Measurements from ENCODE around the gene MYL6. TPM values are rescaled to one million over a fixed set of nuclear protein-coding genes. Genes with fewer than 3 reads are reported as not detected.
A peak's percentile ranks its signal among the peaks of the same experiment; 100 is the strongest.

The MYL6 gene
- total and polyA plus RNA-seq, 9 of the 15 experiments (the other 6 are each of a cell fraction or from before 2014, with no cell fraction given), result 557 to 1,664 (median 958) TPM

DNA sequence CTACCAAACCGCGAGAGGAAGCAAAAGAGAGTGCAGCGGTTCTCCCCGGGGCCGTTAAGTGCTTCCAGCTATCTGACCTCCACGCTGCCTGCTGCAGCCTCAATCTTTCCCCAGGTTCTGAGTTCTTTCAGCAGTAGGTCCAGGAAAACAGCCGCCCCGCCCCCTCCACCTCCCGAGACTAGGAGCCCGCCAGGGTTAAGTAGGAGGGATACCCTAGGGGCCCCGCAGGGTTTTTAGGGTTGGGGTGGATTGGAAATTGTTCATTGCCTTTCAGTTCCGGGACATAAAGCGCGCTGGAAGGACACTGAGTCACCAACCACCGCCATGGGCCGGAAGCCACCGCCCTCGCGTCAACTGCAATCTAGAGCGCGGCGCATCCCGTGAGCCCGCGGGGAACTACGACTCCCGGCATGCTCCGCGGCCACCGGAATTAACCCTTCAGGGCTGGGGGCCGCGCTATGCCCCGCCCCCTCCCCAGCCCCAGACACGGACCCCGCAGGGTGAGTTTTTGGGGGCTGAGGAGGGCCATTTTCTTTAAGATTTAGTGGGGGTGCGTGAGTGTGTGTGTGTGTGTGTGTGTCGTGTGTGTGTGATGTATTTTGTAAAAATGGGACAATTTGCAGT lies 5.9 kb upstream of the MYL6 start, which contains the start of gene MYL6B (continued):
- no peak for TF ChIP-seq SNAPC5 (CRISPR knock-in tag; IDR thresholded peaks at IDR 0.05)
- peak; percentile 47 to 94 (median 88) for TF ChIP-seq YY1 (IDR thresholded peaks at IDR 0.05; ENCODE audit: borderline replicate concordance in 1 of 3, control insufficient read depth in 1 of 3, extremely low read depth in 1 of 3, insufficient read depth in 3 of 3, insufficient read length in 1 of 3, insufficient replicate concordance in 2 of 3, low read depth in 1 of 3, low read length in 2 of 3)
- peak; percentile 12 to 43 for TF ChIP-seq E2F6 (IDR thresholded peaks at IDR 0.05; ENCODE audit: borderline replicate concordance in 1 of 2, extremely low read depth in 1 of 2, insufficient read depth in 1 of 2, insufficient read length in 1 of 2, low read depth in 1 of 2, low read length in 1 of 2, poor library complexity in 1 of 2, severe bottlenecking in 1 of 2)
- TF ChIP-seq ILK (tag; IDR thresholded peaks at IDR 0.05; ENCODE audit: borderline replicate concordance, low read depth), result no peak
- TF ChIP-seq RCOR1 (IDR thresholded peaks at IDR 0.05; ENCODE audit: borderline replicate concordance in 1 of 2, low read depth in 2 of 2, low read length in 2 of 2), result no peak
- peak; percentile 88 for TF ChIP-seq MYC (IDR thresholded peaks at IDR 0.05; ENCODE audit: low read depth, low read length)
- no peak for TF ChIP-seq MYC (CRISPR knock-in tag; IDR thresholded peaks at IDR 0.05; ENCODE audit: borderline replicate concordance, low read depth)
- TF ChIP-seq ADNP (tag; IDR thresholded peaks at IDR 0.05), result no peak
- peak in 1 of 2 experiments; percentile 80; a peak in 2 of 4 replicates for TF ChIP-seq ZNF639 (CRISPR knock-in tag; conservative IDR thresholded peaks at IDR 0.05 in 1 of 2, IDR thresholded peaks at IDR 0.05 in 1 of 2)
- no peak for TF ChIP-seq KLF10 (CRISPR knock-in tag; IDR thresholded peaks at IDR 0.05)
- TF ChIP-seq, protein P1, sequence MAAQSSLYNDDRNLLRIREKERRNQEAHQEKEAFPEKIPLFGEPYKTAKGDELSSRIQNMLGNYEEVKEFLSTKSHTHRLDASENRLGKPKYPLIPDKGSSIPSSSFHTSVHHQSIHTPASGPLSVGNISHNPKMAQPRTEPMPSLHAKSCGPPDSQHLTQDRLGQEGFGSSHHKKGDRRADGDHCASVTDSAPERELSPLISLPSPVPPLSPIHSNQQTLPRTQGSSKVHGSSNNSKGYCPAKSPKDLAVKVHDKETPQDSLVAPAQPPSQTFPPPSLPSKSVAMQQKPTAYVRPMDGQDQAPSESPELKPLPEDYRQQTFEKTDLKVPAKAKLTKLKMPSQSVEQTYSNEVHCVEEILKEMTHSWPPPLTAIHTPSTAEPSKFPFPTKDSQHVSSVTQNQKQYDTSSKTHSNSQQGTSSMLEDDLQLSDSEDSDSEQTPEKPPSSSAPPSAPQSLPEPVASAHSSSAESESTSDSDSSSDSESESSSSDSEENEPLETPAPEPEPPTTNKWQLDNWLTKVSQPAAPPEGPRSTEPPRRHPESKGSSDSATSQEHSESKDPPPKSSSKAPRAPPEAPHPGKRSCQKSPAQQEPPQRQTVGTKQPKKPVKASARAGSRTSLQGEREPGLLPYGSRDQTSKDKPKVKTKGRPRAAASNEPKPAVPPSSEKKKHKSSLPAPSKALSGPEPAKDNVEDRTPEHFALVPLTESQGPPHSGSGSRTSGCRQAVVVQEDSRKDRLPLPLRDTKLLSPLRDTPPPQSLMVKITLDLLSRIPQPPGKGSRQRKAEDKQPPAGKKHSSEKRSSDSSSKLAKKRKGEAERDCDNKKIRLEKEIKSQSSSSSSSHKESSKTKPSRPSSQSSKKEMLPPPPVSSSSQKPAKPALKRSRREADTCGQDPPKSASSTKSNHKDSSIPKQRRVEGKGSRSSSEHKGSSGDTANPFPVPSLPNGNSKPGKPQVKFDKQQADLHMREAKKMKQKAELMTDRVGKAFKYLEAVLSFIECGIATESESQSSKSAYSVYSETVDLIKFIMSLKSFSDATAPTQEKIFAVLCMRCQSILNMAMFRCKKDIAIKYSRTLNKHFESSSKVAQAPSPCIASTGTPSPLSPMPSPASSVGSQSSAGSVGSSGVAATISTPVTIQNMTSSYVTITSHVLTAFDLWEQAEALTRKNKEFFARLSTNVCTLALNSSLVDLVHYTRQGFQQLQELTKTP (IDR thresholded peaks at IDR 0.05; ENCODE audit: low read depth in 1 of 2, partially characterized antibody in 2 of 2), result peak in 1 of 2 experiments; percentile 93
- TF ChIP-seq CC2D1A (IDR thresholded peaks at IDR 0.05), result no peak
- TF ChIP-seq KLF6 (CRISPR knock-in tag; IDR thresholded peaks at IDR 0.05; ENCODE audit: borderline replicate concordance), result no peak
- no peak for TF ChIP-seq SREBF2 (CRISPR knock-in tag; IDR thresholded peaks at IDR 0.05)
- no peak for TF ChIP-seq ZNF165 (CRISPR knock-in tag; IDR thresholded peaks at IDR 0.05; ENCODE audit: borderline replicate concordance)

Data from K562 (cell line).